Neutrophil (primary cell): Measurements from ENCODE around the gene VSTM2B.
"Not testable (repeated sequence)": the region's sequence is repeated elsewhere in the genome, so short reads cannot be mapped to it uniquely, and the experiment has no call there.

Source experiments
- H3K27ac ChIP-seq: fragments of 200-600 bp; sonication (generic); 2 replicates; pipeline ENCODE4 v1.5.1; 2016; ENCODE audit warnings: mild to moderate bottlenecking, moderate library complexity
- H3K27me3 ChIP-seq: fragments of 200-600 bp; sonication (generic); 2 replicates; pipeline ENCODE4 v1.6.0; 2016; ENCODE audit warnings: mild to moderate bottlenecking
- H3K36me3 ChIP-seq: fragments of 200-600 bp; sonication (generic); 2 replicates; pipeline ENCODE4 v1.5.1; 2017
- H3K4me1 ChIP-seq, 2 experiments: fragments of 200-600 bp in 1 of 2; sonication (generic) in 1 of 2; 1 replicate in 1 of 2; 2 replicates in 1 of 2; pipeline versions ENCODE4 v1.5.1 to v1.6.1; 2013 to 2016; ENCODE audit warnings: low read depth in 1 of 2, low read length in 1 of 2, mild to moderate bottlenecking in 1 of 2, moderate library complexity in 1 of 2; ENCODE audit not compliant: control insufficient read depth in 1 of 2, insufficient read depth in 1 of 2
- H3K4me3 ChIP-seq, 2 experiments: fragments of 200-600 bp in 1 of 2; sonication (generic) in 1 of 2; 1 replicate in 1 of 2; 2 replicates in 1 of 2; pipeline ENCODE4 v1.5.1; 2013 to 2016; ENCODE audit warnings: low read depth in 1 of 2, low read length in 1 of 2, mild to moderate bottlenecking in 1 of 2, moderate library complexity in 1 of 2
- H3K9me3 ChIP-seq: fragments of 200-600 bp; sonication (generic); 2 replicates; pipeline ENCODE4 v1.5.1; 2016
- TF ChIP-seq, protein P1 (sequence below): fragments of 200-600 bp; sonication (generic); IDR thresholded peaks from 2 replicates; pipeline ENCODE4 v1.5.1; 2016; ENCODE audit warnings: antibody characterized with exemption

The VSTM2B gene

GRCh38 chr19:29542327-29542726 is 16.5 kb downstream of the VSTM2B start:
- TF ChIP-seq, protein P1, sequence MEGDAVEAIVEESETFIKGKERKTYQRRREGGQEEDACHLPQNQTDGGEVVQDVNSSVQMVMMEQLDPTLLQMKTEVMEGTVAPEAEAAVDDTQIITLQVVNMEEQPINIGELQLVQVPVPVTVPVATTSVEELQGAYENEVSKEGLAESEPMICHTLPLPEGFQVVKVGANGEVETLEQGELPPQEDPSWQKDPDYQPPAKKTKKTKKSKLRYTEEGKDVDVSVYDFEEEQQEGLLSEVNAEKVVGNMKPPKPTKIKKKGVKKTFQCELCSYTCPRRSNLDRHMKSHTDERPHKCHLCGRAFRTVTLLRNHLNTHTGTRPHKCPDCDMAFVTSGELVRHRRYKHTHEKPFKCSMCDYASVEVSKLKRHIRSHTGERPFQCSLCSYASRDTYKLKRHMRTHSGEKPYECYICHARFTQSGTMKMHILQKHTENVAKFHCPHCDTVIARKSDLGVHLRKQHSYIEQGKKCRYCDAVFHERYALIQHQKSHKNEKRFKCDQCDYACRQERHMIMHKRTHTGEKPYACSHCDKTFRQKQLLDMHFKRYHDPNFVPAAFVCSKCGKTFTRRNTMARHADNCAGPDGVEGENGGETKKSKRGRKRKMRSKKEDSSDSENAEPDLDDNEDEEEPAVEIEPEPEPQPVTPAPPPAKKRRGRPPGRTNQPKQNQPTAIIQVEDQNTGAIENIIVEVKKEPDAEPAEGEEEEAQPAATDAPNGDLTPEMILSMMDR, result no peak
- Histone ChIP-seq H3K9me3 (no peaks in the 10 kb centered on the region), H3K4me3 (no peak overlapping the region), H3K27me3 (peaks cover 9% of the 10 kb centered on the region), H3K36me3 (no peaks in the 10 kb centered on the region), H3K4me1 (no peaks in the 10 kb centered on the region), H3K27ac (no peak overlapping the region)

- Histone ChIP-seq H3K9me3 (no peaks in the 10 kb centered on the region), H3K4me3 (no peak overlapping the region), H3K4me1 (no peaks in the 10 kb centered on the region), H3K27ac (no peak overlapping the region), H3K36me3 (no peaks in the 10 kb centered on the region), H3K27me3 (peaks cover 6% of the 10 kb centered on the region)
- TF ChIP-seq, protein P1, result no peak
Measured at GRCh38 chr19:29542776-29543175, 17.0 kb downstream of the VSTM2B start.

DNA sequence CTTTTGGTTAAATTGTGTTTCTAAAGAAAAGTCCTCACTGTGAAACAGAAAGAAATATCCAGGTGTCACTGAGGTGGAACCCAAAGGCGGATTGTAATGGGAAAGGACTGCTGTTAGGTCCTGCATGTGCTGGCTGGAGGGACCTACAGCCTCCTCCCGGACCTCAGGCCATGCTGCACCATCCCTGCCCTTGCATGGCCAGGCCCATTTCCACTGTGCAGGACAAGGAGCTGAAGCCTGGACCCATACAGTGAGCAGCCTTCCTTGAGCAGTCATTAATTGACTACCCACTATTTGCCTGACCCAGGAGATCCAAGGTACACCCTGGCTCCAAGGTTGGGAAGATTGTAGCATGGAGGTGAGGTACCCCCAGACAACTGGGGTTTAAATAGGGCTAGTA is 17.6 kb downstream of the VSTM2B start:
- H3K9me3 ChIP-seq, result no peaks in the 10 kb centered on the region
- H3K36me3 ChIP-seq, result no peaks in the 10 kb centered on the region
- no peak overlapping the region for H3K4me3 ChIP-seq
- TF ChIP-seq, protein P1, result no peak
- H3K4me1 ChIP-seq, result no peaks in the 10 kb centered on the region
- H3K27me3 ChIP-seq, result peaks cover 6% of the 10 kb centered on the region
- H3K27ac ChIP-seq, result no peak overlapping the region

DNA sequence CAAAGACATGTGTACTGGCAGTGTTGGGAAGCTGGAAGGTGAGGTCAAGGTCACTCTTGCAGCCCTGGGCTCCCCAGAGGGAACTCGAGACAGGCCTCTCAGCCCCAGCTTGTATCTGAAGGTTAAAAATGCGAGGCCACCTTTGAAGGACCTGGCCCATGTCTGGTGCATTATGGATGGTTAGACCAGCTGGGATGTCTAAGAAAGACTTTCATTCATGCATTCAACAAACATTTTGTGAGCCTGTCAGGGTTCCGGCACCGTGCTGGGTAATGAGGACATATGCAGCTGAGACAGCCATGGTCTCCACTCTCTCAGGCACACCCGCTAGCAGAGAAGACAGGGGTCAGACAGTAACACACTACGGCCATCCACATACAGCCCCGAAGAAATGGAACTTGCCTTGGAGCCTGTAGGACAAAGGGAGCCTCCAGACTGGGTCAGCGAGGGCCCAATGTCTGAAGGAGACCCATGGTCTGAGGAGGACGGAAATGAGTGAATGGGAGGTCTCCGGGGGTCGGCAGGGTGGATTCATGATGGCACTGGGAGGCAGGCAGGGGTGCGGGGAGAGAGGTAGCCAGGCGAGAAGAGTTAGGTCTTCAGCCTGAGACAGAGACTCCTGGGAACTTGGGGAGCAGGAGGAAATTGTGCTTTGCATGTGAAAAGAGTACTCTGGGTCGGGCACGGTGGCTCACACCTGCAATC is 19.0 kb downstream of the VSTM2B start:
- no peak overlapping the region for H3K4me3 ChIP-seq
- H3K27ac ChIP-seq, result no peak overlapping the region
- H3K9me3 ChIP-seq, result no peaks in the 10 kb centered on the region
- TF ChIP-seq, protein P1, result no peak
- peaks cover 3% of the 10 kb centered on the region for H3K27me3 ChIP-seq
- H3K36me3 ChIP-seq, result no peaks in the 10 kb centered on the region
- no peaks in the 10 kb centered on the region for H3K4me1 ChIP-seq

DNA sequence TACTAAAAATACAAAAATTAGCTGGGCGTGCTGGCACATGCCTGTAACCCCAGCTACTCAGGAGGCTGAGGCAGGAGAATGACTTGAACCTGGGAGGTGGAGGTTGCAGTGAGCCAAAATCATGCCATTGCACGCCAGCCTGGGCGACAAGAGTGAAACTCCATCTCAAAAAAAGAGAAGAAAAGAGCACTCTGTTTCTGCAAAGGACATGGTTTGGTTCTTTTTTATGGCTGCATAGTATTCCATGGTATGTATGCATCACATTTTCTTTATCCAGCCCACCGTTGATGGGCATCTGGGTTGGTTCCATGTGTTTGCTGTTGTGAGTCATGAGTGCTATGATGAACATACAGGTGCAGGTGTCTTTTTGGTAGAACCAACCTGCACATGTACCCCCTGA is 19.7 kb downstream of the VSTM2B start:
- not testable (repeated sequence) for H3K4me1 ChIP-seq, H3K4me3 ChIP-seq, H3K27me3 ChIP-seq, H3K9me3 ChIP-seq, H3K27ac ChIP-seq, H3K36me3 ChIP-seq

- H3K4me3 ChIP-seq, result no peak overlapping the region
- H3K9me3 ChIP-seq, result no peaks in the 10 kb centered on the region
- H3K27ac ChIP-seq, result no peak overlapping the region
- no peaks in the 10 kb centered on the region for H3K4me1 ChIP-seq
- no peaks in the 10 kb centered on the region for H3K27me3 ChIP-seq
- TF ChIP-seq, protein P1, result no peak
- no peaks in the 10 kb centered on the region for H3K36me3 ChIP-seq
Measured at GRCh38 chr19:29545866-29546582, 20.2 kb downstream of the VSTM2B start.
